ENCODE results near the gene GALNT9.
"Not testable (repeated sequence)": the region's sequence is repeated elsewhere in the genome, so short reads cannot be mapped to it uniquely, and the experiment has no call there.

GALNT9 gene

DNA sequence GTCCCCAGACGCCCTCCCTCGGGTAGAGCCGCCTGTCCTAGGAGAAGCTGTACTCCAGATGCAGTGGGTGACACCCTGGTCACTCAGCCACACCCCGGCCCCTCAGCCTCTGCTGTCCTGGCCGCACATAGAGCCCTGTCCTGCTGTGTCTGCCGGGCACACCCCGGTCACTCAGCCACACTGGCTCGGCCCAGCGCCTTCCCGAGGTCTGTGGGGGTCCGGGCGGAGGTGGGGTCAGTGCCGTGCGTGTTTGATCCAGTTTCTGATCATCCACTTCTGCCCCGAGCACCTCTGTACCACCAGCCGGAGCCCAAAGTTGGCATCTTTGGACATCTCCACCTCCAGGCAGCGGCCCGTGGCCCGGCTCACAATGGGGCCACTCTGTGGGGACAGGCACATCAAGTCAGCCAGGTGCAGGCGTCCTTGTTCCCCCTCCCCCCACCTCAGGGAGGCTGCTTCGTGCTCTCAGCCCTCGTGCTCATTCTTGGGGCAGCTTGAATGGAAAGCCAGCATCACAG is 132.5 kb downstream of the GALNT9 start:
- DNase-seq (ENCODE audit: low read depth): no peak

GRCh38 chr12:132196038-132196872 is 133.1 kb downstream of the GALNT9 start:
- DNase-seq (ENCODE audit: low read depth): no peak

GRCh38 chr12:132195242-132195641 is 134.1 kb downstream of the GALNT9 start:
- not testable (repeated sequence) for DNase-seq (ENCODE audit: low read depth)

DNA sequence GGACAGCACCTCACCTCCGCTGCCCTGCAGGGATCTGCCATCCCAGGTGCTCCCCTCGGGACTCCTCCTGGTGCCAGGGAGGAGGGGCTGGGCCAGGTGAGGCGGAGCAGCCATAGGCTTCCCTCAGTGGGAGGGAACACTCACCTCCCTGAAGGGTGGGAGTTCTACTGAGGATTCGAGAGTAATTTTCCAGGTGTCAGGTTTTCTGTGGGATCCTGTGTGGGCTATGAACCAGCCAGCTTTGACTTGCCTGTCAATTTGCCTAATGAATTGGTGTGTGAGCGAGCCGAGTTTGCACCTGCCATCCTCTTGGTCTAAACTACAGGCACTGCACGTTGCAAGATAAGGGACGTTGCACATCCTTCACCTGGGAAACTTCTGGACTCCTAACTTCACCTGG is 134.8 kb downstream of the GALNT9 start:
- no peak for DNase-seq (ENCODE audit: low read depth)

DNA sequence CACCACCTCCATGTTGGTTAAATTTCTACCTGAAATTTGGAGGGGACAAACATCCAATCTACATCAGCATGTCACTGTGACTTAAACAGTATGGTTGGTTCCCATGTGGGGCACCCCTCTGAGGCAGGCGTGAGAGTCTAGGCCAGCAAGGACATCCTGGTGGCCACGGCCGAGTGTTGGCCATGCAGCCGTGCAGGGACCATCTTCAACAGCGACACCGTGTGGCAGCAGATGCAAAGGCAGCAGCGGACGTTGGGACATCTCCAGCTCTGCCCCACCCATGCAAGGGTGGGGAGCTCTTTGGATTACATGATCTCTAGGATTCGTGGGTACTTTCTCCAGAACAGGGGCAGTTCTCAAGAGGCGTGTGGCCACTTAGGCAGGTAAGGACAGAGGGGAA is 135.3 kb downstream of the GALNT9 start:
- no peak for DNase-seq (ENCODE audit: low read depth)

GRCh38 chr12:132191715-132192553 is 137.5 kb downstream of the GALNT9 start:
- no peak for DNase-seq (ENCODE audit: low read depth)

GRCh38 chr12:132190834-132191500 is 138.4 kb downstream of the GALNT9 start:
- DNase-seq (ENCODE audit: low read depth): no peak

GRCh38 chr12:132190012-132190755 is 139.2 kb downstream of the GALNT9 start:
- no peak for DNase-seq (ENCODE audit: low read depth)

DNA sequence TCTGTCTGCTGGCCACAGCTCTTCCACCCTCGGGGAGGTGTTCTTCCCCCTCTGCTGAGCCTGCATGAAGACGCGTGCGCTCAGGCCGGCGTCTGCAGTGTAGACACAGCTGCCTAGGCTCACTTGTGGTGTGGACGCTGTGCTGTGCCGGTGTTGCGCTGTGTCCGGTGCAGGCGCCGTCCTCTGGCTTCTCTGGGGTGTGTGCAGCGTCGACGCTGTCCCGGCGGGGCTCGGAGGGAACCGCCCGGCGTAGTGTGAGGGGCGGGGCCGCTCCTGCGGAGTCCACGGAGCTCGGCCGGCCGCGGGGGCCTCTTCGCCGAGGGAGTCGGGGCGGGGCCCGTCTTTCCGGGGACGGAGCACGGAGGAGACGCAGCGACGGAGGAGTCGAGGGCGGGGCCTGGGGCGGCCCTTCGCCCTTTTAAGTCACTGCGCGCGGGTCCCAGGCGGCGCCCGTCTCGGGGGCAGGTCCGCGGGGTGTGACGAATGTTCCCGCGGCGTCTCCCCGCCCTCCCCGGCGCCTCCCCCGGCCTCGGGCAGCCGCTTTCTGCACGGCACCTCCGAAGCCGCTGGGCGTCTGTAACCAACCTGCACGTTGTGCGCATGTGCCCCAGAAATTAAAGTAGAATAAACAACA is 139.9 kb downstream of the GALNT9 start:
- peak; percentile 29 for DNase-seq (ENCODE audit: low read depth)

DNA sequence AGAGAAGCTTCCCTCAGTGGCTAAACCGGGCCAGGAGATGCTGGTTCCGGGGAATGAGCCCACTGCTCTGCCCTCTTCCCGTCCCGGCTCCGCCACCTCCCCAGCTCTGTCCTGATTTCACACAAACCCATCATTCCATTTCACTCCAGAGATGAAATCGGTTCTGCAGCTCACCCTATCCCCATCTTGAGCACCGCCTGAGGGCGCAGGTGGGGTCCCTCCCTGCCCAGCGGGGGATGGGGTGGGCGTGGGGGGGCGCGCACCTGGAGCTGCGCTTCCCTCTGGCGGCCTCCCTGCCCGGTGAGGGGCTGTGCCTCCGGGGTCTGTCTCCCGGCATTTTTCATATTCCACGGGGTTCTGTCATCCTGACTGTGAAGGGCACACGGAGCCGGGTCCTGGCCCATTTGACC is 140.5 kb downstream of the GALNT9 start:
- no peak for DNase-seq (ENCODE audit: low read depth)

DNA sequence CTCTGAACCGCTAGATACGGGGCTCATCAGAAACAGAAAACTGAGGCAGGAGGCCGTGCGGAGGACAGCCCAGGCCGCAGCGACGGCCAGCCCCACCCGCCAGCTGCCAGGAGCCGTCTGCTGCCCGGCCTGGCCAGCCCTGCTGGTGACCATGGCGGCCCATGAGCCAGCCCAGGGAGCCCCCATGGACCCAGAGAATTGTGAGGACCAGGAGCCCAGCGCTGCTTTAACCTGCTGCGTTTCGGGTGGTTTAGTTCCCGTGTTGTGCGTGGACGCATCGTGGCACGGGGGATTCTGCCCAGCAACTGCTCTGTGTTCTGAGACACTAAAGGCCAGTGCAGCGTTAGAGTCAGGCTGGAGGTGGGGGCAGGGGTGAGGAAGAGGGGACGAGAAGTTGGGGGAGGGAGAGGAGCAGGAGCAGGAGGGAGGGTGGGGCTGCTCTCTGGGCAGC is 140.9 kb downstream of the GALNT9 start:
- no peak for DNase-seq (ENCODE audit: low read depth)

DNA sequence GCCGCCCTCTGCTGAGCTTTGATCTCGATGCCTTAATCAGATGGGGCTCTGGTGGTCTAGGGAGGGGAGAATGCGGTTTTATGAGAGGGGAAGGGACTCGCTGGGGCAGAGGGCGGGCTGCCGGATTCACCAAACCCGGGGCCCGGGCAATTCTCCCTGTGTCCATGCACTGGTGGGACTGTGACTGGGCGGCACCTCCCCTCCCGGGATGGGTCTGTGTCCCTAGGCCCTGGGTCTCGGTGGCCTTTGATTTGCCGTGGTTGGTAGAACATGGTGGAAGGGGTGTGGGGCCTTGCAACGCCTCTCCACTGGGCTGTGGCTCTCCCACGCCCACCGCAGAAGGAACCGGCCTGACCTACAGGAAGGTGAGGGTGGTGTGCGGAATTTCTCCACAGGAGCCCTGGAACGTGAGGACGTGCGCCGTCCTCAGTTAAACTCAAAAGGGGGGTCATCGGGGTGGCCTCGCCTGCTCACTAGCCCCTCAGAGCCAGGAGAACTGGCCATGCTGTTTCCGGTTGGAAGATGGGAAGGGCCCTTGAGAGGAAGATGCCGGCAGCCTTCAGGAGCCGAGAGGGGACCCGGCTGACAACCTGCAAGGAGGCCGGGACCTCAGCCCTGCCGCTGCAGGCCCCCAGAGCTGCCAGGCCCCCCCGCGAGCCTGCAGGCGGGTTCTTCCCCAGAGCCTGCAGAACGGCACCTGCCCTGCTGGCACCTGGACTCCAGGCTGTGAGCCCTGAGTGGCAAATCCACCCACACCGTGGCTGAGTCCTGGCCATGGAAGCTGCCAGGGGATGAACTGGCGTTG is 141.5 kb downstream of the GALNT9 start:
- DNase-seq (ENCODE audit: low read depth): no peak

- DNase-seq (ENCODE audit: low read depth): no peak
These were observed 142.3 kb downstream of the GALNT9 start for GRCh38 chr12:132186857-132187620.

DNA sequence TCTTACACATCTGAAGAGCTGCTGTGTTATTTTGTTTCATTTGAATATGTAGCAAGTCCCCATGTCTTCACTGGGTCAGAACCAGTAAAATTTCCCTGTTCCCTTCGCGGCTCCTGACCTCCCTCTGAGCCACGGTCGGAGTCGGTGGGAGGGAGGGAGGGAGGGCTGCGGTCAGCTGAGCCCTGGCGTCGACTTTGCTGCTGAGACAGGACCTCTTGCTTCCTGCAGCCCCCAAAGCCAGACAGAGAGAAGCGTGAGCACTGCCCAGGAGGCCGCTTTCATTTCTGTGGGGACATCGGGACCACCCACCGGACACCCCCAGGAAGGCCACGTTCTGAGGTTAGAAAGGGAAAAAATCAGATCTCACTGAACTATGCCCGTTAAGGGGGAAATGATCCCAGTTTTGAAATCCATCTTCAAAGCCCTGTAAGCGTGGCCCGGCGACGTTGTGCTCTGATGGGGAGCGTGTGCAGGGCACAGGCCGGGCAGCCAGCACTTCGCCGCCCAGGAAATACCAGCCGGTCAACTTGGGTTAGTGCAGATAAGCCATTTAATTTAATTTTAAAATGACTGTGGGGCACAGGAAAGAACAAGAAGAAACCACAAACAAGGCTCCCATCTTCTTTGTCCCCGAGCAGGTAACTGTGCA is 143.1 kb downstream of the GALNT9 start:
- DNase-seq (ENCODE audit: low read depth): no peak

DNA sequence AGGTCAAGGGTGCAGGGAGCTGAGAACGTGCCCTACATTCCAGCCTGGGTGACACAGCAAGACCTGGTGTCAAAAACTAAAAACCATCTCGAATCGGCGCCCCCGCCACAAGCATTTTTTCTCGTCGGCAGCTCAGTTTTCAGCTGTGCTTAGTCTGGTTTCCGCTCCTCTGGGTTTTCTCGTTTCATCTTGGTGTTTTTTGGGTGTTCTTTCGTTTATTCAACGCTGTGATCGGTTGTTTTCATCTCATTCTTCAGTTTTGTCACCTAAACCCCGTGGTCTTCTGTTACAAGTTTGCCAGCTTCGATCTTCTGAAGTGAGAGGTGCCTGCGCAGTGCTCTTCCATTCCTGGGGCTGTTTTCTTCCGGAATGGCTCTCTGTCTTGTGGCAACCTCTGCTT is 143.7 kb downstream of the GALNT9 start:
- no peak for DNase-seq (ENCODE audit: low read depth)

DNA sequence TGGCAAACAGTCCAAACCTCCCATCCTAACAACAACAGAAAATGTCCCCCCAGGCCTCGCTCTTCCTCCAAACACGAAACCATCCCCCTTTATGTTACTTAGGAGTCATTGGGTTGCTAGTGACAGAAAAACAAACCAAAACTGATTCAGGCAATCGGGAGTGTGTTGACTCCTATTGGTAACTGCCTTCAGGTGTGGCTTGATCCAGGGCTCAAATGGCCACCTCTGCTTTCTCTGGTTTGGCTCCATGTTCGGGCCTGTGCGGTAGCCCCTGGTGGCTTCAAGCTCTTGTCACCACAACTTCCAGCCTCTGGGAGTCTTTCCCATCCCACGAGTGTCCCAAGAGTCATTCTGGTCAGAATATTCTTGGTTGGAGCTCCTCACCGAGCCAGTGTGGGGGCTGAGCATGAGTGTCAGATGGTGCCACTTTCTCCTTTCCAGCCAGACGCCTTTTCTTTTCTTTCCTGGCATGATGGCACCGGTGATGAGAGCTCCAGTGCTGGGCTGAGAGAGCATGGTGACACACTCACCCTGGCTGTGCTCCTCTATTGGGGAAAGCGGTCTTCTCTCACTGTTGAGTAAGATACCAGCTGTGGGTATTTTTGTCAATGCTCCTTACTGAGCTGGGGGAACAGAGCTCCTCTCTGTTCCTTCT is 146.6 kb downstream of the GALNT9 start:
- DNase-seq (ENCODE audit: low read depth): no peak

- DNase-seq (ENCODE audit: low read depth): no peak
These were observed 147.1 kb downstream of the GALNT9 start for GRCh38 chr12:132182206-132182710.

DNA sequence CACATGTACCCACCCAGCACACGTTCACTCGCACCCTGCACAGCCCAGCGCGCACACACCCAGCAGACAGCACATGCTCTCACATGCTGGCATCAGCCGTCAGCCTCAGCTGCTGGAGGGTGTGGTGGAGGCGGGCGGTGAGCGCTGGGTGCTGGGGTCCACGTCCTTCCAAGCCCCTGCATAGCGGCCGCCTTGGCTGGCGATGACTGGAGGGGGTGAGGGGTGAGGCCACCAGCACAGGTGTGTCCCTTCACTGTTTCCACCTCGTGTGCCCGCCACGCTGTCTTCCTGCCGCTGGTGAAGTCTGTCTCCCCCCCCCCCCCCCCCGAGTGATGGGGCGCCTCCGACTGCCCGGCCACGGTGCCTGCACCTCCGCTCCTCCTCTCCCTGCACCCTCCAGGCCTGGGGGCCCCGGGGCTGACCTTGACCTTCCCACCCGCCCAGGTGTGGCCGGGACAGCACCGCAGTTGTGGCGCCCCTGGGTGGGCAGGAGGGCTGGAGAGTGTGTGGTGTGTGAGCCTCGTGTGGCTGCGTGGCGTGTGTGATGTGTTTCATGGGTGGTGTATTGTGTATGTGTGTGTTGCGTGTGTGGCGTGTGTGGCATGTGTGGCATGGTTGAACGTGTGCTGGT is 147.7 kb downstream of the GALNT9 start:
- no peak for DNase-seq (ENCODE audit: low read depth)
